ENCODE measurements around the gene EPB41L2.

EPB41L2 gene

DNA sequence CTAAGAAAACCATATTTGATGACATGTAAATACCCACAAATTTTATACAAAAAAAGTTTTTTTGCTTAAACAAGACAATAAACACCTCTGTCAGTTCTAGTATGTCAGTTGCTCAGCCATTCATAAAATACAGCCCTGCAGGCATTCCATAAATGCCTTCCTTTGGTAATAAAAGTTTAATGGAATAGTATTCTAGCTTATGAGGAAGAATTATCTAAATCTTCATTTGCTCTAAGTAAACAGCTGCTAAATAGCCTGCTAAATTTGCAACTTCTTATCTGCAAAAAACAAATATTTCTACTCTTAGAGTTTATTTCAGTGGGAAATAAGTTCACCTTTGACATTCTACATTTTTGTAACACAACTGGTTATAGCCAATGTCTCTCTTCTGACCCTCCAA is 127.1 kb downstream of the EPB41L2 start:
- TF ChIP-seq, protein P1, sequence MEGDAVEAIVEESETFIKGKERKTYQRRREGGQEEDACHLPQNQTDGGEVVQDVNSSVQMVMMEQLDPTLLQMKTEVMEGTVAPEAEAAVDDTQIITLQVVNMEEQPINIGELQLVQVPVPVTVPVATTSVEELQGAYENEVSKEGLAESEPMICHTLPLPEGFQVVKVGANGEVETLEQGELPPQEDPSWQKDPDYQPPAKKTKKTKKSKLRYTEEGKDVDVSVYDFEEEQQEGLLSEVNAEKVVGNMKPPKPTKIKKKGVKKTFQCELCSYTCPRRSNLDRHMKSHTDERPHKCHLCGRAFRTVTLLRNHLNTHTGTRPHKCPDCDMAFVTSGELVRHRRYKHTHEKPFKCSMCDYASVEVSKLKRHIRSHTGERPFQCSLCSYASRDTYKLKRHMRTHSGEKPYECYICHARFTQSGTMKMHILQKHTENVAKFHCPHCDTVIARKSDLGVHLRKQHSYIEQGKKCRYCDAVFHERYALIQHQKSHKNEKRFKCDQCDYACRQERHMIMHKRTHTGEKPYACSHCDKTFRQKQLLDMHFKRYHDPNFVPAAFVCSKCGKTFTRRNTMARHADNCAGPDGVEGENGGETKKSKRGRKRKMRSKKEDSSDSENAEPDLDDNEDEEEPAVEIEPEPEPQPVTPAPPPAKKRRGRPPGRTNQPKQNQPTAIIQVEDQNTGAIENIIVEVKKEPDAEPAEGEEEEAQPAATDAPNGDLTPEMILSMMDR (IDR thresholded peaks at IDR 0.05; ENCODE audit: insufficient read depth, low read length, poor library complexity, severe bottlenecking): no peak
- DNase-seq (ENCODE audit: extremely low read depth, insufficient read length): no peak
- no peaks in the 10 kb centered on the region for H3K27me3 ChIP-seq (replicated peaks; ENCODE audit: control insufficient read depth, insufficient read depth, low read length)
- H3K4me3 ChIP-seq (replicated peaks; ENCODE audit: low read depth, low read length): no peak overlapping the region
- H3K36me3 ChIP-seq (ENCODE audit: control insufficient read depth, insufficient read depth, low read length): no peaks in the 10 kb centered on the region

DNA sequence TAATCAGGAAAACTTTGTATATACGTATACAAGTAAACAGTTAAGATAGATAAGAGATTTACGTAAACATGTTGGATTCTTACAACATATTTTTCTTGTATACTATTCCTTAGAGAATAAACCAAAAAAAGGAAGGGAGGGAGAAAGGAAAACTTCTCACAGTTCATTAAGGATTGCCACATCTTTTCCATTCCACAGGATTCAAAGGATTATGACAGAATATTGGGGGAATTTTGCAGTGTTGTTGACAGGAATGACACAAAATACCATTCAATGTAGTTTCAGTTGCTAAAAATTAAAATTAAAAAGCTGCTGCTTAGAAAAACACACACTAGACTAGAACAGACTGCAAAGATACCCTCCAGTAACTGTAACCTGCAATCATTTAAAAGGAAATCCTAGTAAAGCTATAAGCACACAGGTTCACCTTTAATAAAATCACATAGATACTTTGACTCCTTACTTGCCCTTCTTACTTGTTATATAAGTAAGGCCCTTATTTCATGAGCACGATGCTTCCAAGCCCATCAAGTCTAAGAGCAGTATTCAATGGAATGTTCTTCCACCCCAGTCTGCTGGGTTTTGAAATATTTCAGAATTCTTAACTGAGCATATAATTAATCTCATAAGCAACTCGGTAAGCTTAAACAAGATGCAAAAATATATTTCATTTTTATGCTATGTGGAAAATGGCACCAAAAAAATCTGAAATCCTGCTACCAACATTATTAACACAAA is 128.0 kb downstream of the EPB41L2 start:
- no peak overlapping the region for H3K4me3 ChIP-seq (replicated peaks; ENCODE audit: low read depth, low read length)
- DNase-seq (ENCODE audit: extremely low read depth, insufficient read length): no peak
- no peaks in the 10 kb centered on the region for H3K27me3 ChIP-seq (replicated peaks; ENCODE audit: control insufficient read depth, insufficient read depth, low read length)
- no peaks in the 10 kb centered on the region for H3K36me3 ChIP-seq (ENCODE audit: control insufficient read depth, insufficient read depth, low read length)
- TF ChIP-seq, protein P1 (IDR thresholded peaks at IDR 0.05; ENCODE audit: insufficient read depth, low read length, poor library complexity, severe bottlenecking): no peak

DNA sequence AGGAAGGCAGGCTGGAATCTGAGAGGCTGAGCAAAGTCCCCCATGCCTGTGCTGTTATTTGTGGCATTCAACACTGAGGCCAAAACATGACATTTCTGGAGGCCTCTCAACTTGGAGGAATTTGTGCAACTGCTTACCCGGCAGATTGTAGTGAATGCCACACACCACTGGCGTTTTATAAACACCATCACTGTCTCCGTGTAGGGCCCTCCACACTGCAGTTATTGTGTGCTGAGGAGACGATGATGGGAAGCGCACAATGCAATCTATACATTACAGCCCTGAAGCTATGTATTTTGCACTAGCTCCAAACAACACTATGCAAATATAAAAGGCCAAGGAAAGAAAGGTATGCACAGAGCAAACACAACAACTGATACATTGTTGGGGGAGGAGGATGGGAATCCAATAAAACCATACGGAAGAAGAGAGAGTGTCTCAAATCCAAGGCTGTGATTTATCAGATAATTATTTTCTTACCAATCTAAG is 129.3 kb downstream of the EPB41L2 start:
- Histone ChIP-seq H3K36me3 (ENCODE audit: control insufficient read depth, insufficient read depth, low read length) (no peaks in the 10 kb centered on the region), H3K4me3 (replicated peaks; ENCODE audit: low read depth, low read length) (no peak overlapping the region), H3K27me3 (replicated peaks; ENCODE audit: control insufficient read depth, insufficient read depth, low read length) (no peaks in the 10 kb centered on the region)
- DNase-seq (ENCODE audit: extremely low read depth, insufficient read length): no peak
- TF ChIP-seq, protein P1 (IDR thresholded peaks at IDR 0.05; ENCODE audit: insufficient read depth, low read length, poor library complexity, severe bottlenecking): no peak

DNA sequence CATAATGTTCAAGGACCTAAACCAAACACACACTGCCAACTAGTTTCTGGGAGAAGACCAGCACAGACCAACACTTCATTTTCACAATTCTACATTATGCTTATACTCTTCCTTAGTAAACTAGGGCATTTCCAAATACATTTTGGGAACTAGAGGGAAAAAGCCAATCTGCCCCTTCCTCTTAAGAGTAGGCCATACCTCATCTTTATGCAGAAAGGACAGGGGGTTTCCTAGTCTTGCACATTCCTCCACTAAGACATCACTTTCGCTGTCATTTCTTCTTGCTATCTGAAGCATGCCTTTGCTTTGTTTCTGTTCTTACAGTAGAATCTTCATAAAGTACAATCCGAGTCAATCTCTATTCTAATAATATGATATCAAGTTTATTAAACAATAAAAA is 130.1 kb downstream of the EPB41L2 start:
- Histone ChIP-seq H3K4me3 (replicated peaks; ENCODE audit: low read depth, low read length) (no peak overlapping the region), H3K36me3 (ENCODE audit: control insufficient read depth, insufficient read depth, low read length) (no peaks in the 10 kb centered on the region), H3K27me3 (replicated peaks; ENCODE audit: control insufficient read depth, insufficient read depth, low read length) (no peaks in the 10 kb centered on the region)
- TF ChIP-seq, protein P1 (IDR thresholded peaks at IDR 0.05; ENCODE audit: insufficient read depth, low read length, poor library complexity, severe bottlenecking): no peak
- DNase-seq (ENCODE audit: extremely low read depth, insufficient read length): no peak

DNA sequence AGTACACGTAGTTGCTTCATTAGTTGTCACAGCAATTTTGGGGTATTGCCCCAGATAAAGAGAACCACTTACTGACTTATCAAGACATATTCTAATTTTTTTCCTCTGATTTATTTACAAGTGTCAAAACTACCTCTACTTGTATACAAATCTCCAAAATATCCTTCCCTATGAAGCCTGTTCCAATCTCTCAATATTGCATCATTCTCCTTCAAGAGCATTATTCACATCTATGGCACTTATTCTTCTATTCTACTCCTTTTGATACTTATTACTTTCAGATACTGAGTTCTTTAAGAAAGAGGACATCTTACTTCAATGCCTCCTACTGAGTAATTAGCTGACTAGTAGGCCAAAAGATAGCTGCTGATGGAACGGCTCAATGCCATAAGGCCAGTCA is 130.6 kb downstream of the EPB41L2 start:
- no peaks in the 10 kb centered on the region for H3K36me3 ChIP-seq (ENCODE audit: control insufficient read depth, insufficient read depth, low read length)
- TF ChIP-seq, protein P1 (IDR thresholded peaks at IDR 0.05; ENCODE audit: insufficient read depth, low read length, poor library complexity, severe bottlenecking): no peak
- H3K27me3 ChIP-seq (replicated peaks; ENCODE audit: control insufficient read depth, insufficient read depth, low read length): no peaks in the 10 kb centered on the region
- DNase-seq (ENCODE audit: extremely low read depth, insufficient read length): no peak
- no peak overlapping the region for H3K4me3 ChIP-seq (replicated peaks; ENCODE audit: low read depth, low read length)

All from GM06990 (cell line).